Left forelimb (tissue), 1 donor: ENCODE measurements around the gene RNASEH2A.
"Not testable (repeated sequence)": the region's sequence is repeated elsewhere in the genome, so short reads cannot be mapped to it uniquely, and the experiment has no call there.

Source experiments
- DNase-seq: peaks from one replicate; pipeline ENCODE4 v3.0.0-alpha.2; 2018; ENCODE audit warnings: low spot score

Gene RNASEH2A

DNA sequence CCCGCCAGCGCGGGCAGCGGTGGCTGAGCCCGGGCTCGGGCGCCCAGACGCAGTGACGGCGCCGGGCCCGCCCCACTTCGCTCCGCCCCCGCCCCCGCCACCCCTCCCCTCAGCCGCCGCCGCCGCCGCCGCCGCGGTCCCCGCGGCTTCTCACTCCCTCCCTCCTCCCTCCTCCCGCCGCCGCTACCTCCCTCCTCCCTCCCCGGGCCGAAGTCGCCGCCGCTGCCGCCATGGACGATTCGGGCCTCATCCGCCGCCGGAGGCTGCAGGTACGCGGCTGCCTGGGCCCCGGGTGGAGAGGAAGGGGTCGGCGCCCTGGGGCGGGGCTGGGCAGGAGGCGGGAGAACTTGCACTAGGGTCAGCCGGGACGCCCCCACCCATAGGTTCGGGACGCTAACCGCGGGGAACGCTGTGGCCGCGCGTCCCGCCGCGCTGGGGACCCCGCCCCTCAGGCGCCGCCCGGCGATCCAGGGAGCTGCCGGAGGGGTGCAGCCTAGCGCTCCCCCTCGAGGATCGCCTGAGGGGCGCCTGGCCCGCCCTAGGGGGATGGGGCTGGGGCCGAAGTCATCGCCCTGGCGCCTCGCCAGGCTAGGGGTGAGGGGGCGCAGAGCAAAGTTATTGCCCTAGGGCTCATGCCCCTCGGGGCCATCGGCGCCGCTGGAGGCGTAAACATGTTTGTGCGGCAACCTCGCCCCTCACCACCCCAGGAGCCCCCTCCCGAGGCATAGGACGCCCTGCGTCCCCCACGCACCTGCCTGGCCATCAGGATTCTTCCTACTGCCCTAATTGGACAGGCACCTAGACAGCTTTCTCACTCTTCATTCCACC lies 27.6 kb downstream of the RNASEH2A start:
- no peak for DNase-seq

DNA sequence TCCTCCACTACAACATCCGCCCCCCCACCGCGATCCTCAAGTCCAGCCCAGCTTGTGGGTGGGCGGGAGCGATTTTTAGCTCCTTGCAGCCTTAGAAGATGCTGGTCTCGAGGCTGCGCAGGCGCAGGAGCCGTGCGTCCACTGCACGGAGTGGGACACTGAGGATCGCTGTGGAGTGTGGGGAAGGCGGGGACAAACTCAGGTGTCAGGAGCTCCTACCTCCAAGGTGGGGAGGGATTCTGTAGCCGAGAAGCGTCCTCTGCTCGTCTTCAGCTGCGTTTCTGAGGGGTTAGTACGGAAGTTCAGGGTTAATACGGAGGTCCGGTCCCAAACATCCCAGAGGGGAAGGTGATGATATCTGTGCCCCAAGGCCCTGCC lies 28.2 kb downstream of the RNASEH2A start, which contains the start of gene RTBDN:
RTBDN (minus strand) TSS at position 14 of the 378 bp plus-strand sequence. CDS start 4,600 bp downstream, outside the sequence.
- DNase-seq, result no peak

DNA sequence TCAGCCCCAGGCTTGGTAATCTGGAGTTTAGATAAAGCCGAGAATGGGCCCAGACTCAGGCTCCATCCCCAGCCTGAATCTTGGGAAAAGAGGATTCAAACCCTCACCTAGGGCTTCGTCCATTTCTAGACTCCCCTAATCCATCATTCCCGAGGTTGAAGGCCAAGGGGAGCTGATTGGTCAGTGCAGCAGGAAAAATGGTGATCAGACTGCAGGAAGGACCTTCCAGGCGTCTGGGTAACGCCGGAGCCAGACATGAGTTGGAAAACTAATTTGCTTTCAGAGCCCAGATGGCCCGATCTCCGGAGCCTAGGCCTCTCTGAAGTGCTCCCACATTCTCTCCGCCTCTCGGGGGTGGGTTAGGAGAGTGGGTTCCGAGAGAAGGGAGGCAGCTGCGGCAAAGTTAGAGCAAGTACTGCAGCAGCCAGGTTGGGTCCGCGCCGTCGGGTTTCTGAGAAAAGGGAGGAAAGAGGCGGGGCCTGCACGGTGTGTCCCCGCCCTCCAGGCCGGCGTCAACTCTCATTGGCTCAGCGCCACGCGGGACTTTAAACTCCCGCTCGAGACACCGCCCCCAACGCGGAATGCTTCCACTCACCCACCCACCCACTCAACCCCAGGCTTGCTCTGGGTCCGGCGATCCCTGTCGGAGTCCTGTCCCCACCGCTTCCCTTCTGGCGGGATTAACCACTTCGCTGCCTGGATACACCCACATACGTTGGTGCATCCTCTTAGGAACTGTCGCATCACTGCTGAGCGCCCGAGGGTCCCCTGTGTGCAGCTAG lies 28.8 kb downstream of the RNASEH2A start:
- DNase-seq, result no peak

DNA sequence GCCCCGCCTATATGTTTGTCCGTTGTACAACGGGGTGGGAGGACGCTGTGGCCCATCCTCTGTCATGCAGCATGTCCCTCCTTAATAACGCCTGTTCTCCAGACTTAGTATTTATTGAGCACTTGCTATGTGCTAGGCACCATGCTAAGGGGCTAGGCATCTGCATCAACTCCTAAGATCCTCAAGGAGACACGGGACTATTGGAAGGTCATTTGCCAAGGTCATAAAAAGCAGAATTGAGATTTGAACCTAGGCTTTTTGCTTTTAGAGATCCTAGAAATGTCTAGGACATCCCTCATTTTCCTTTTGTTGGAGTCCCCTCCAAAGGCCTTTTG lies 30.1 kb downstream of the RNASEH2A start:
- no peak for DNase-seq

- no peak for DNase-seq
Observed at GRCh38 chr19:12837225-12837624, 30.8 kb downstream of the RNASEH2A start.

- DNase-seq, result no peak
Observed at GRCh38 chr19:12838182-12838885, 31.9 kb downstream of the RNASEH2A start, which contains the start of gene MAST1. Gene MAST1, plus strand, starts transcription at chr19:12838515. Its CDS starts 58 bp downstream, at chr19:12838573.

DNA sequence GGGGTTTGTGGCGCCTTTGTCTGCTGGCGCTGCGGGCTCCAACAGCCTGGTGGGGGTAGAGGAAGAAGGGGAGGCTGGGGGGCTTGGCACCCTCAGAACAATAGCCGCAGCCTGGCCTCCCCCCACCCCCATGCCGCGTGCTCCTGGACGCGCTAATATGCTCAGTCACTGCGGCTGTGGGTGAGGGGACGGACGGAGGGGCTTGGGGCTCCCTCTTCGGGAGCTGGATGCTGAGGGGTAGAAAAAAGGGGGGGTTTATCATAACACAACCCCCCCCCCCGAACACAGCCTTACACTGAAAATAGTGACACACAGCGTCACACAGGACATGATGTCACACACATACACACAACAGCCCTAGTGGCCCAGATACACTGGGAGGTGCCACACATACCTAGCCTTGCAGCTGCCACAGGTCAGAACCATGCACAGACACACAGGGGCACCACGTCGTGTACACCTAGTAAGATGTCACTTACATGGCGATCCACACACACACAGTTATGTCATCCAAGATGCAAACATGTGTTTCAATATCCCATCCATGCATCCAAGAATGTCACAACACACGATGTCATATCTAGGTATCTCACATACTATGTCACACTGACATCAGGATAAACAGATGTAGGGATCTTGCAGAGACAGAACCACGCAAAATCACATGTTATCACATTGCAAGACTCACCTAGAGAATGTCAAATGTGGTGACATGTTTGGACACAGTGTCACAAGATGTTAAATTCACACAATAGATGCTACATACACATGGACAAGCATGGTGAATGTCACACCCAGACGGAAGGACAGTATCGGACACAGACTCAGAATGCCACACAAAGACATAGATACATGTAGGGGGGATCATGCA lies 32.7 kb downstream of the RNASEH2A start:
- no peak for DNase-seq

GRCh38 chr19:12840091-12841079 lies 34.0 kb downstream of the RNASEH2A start:
- no peak for DNase-seq

DNA sequence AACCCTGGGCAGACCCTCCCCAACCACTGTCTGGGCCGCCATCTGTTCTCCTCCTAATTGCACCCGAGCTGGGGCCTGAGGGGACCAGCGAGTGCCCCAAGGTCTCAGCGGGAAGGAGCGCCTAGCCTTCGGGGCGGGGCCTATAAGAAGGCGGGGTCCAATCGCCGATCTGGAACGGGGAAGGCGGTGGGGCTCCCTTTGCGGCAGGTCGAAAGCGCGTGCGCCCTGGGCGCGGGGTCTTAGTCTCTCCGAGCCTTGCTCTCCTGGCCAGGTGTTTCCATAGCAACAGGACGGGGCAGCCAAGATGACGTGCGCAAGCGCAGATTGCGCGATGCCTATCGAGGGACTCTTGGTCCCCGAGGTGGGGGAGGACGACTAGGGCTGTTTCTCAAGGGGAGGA lies 34.7 kb downstream of the RNASEH2A start:
- DNase-seq, result no peak

GRCh38 chr19:12842511-12842910 lies 36.1 kb downstream of the RNASEH2A start:
- no peak for DNase-seq

GRCh38 chr19:12843328-12843727 lies 36.9 kb downstream of the RNASEH2A start:
- no peak for DNase-seq

- DNase-seq, result no peak
Observed at GRCh38 chr19:12843999-12844732, 37.8 kb downstream of the RNASEH2A start.

DNA sequence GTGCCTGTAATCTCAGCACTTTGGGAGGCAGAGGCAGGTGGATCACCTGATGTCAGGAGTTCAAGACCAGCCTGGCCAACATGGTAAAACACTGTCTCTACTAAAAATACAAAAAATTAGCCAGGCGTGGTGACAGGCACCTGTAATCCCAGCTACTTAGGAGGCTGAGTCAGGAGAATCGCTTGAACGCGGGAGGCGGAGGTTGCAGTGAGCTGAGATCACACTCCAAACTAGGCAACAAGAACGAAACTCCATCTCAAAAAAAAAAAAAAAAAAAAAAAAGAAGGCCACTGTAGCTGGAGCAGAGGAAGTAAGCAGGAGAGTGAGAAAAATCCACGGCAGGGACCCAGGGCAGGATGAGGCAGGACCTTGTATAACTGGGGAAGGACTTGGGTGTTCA lies 40.2 kb downstream of the RNASEH2A start:
- DNase-seq, result not testable (repeated sequence)

DNA sequence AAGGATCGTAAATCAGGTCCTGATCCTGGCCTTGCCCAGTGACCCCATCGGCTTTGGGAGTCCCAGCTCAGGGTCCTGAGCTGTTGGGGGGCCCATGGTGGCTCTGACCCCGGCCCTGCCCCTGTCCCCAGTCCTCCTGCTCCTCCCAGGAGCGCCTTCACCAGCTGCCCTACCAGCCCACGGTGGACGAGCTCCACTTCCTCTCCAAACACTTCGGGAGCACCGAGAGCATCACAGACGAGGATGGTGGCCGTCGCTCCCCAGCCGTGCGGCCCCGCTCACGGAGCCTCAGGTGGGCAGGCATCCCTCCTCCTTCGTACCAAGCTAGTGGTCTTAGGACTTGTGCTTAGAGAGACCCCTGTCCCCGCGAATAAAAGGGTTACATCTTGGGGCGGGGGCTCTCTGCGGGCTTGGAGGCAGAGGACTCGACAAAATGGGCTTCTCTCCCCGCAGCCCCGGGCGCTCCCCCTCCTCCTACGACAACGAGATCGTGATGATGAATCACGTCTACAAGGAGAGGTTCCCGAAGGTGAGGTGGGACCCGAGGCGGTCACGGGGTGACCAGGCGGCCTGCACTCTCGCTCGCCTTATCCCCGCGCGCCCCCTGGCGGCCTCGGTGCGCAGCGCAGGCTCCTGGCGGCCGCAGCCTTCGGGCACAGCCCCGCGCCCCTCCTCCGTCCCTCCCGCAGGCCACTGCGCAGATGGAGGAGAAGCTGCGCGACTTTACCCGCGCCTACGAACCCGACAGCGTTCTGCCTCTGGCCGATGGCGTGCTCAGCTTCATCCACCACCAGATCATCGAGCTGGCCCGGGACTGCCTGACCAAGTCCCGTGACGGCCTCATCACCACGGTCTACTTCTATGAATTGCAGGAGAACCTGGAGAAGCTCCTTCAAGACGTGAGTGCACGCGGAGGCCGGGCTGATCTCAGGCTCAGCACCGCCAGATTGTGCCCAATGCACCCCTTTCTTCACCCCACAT lies 41.1 kb downstream of the RNASEH2A start:
- DNase-seq, result peak; percentile 90

GRCh38 chr19:12856653-12857052 lies 50.3 kb downstream of the RNASEH2A start:
- no peak for DNase-seq

- no peak for DNase-seq
Observed at GRCh38 chr19:12858041-12858928, 51.9 kb downstream of the RNASEH2A start.

DNA sequence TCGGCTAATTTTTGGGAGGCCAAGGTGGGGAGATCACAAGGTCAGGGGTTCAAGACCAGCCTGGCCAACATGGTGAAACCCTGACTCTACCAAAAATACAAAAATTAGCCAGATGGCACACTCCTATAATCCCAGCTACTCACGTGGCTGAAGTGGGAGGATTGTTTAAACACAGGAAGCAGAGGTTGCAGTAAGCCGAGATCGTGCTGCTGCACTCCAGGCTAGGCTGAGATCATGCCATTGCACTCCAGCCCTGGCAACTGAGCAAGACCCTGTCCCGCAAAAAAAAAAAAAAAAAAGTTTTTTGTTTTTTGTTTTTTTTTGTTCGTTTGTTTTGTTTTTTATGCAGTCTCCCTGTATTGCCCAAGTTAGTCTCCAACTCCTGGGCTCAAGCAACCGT lies 53.2 kb downstream of the RNASEH2A start:
- no peak for DNase-seq
